Fibroblast of lung (primary cell): Measurements from ENCODE around the gene ZNF41. TPM values are rescaled to one million over a fixed set of nuclear protein-coding genes. Genes with fewer than 3 reads are reported as not detected.

Experiments used
- DNase-seq, 2 donors: peaks; one replicate each; pipeline versions ENCODE4 v3.0.0 to v3.0.0-alpha.2; 2010; ENCODE audit warnings: low read depth in 2 of 2
- H2AFZ ChIP-seq: 2 replicates; pipeline ENCODE4 v1.5.1; 2012; ENCODE audit warnings: low read length, control low read depth, inconsistent platforms
- H3K27ac ChIP-seq: 2 replicates; pipeline ENCODE4 v1.5.1; 2011; ENCODE audit warnings: low read length, control low read depth; ENCODE audit not compliant: insufficient read depth
- H3K27me3 ChIP-seq: 2 replicates; pipeline ENCODE4 v1.5.1; 2011; ENCODE audit warnings: mild to moderate bottlenecking, low read length; ENCODE audit not compliant: control insufficient read depth, insufficient read depth
- H3K36me3 ChIP-seq: 2 replicates; pipeline ENCODE4 v1.5.1; 2011; ENCODE audit warnings: low read length; ENCODE audit not compliant: control insufficient read depth, insufficient read depth
- H3K4me1 ChIP-seq: 2 replicates; pipeline ENCODE4 v1.5.1; 2011; ENCODE audit warnings: low read length; ENCODE audit not compliant: control insufficient read depth, insufficient read depth; ENCODE audit errors: extremely low read depth
- H3K4me2 ChIP-seq: 2 replicates; pipeline ENCODE4 v1.5.1; 2011; ENCODE audit warnings: low read length, control low read depth; ENCODE audit not compliant: insufficient read depth; ENCODE audit errors: extremely low read depth
- H3K4me3 ChIP-seq, 4 experiments: fragments of 200-600 bp in 1 of 4; sonication (generic) in 1 of 4; replicated peaks in 1 of 4; 2 replicates each; pipeline ENCODE4 v1.5.1; 2011 to 2016; ENCODE audit warnings: low read length in 4 of 4, low read depth in 3 of 4, mild to moderate bottlenecking in 3 of 4, control low read depth in 2 of 4, inconsistent platforms in 1 of 4, mixed read lengths in 1 of 4; ENCODE audit not compliant: insufficient read depth in 1 of 4; ENCODE audit errors: control extremely low read depth in 1 of 4
- H3K79me2 ChIP-seq: 2 replicates; pipeline ENCODE4 v1.5.1; 2012; ENCODE audit warnings: mild to moderate bottlenecking, low read length, inconsistent platforms; ENCODE audit not compliant: control insufficient read depth, insufficient read depth
- H3K9ac ChIP-seq: 2 replicates; pipeline ENCODE4 v1.5.1; 2011; ENCODE audit warnings: mild to moderate bottlenecking, low read length, control low read depth; ENCODE audit not compliant: insufficient read depth
- H3K9me3 ChIP-seq: 2 replicates; pipeline ENCODE4 v1.5.1; 2012; ENCODE audit warnings: low read depth, low read length; ENCODE audit not compliant: control insufficient read depth, insufficient read depth
- H4K20me1 ChIP-seq: 2 replicates; pipeline ENCODE4 v1.5.1; 2011; ENCODE audit warnings: low read length; ENCODE audit not compliant: control insufficient read depth, insufficient read depth; ENCODE audit errors: extremely low read depth
- CTCF ChIP-seq, 2 donors: IDR thresholded peaks in 1 of 2; conservative IDR thresholded peaks in 1 of 2; 1 replicate in 1 of 2; 2 replicates in 1 of 2; pipeline ENCODE4 v1.5.1; 2011 to 2012; ENCODE audit warnings: low read length in 2 of 2, control low read depth in 1 of 2, inconsistent platforms in 1 of 2, low read depth in 1 of 2, mild to moderate bottlenecking in 1 of 2
- EZH2 ChIP-seq: IDR thresholded peaks from 2 replicates; pipeline ENCODE4 v1.5.1; 2012; ENCODE audit warnings: low read length, control low read depth, mild to moderate bottlenecking; ENCODE audit errors: missing control alignments
- polyA plus RNA-seq, 2 donors: library from polyadenylated mRNA; depleted of rRNA in 1 of 2; stranded (reverse) in 1 of 2; unstranded in 1 of 2; fragments of >200 nt; gene quantifications; 2 replicates each; pipeline ENCODE4 v1.2.1, GENCODE V29; 2011 to 2012; ENCODE audit warnings: missing spikeins in 1 of 2
- total RNA-seq: library from RNA; depleted of rRNA; stranded (reverse); fragments of >200 nt; gene quantifications from 2 replicates; pipeline ENCODE4 v1.2.1, GENCODE V29; 2014

ZNF41 gene
- total and polyA plus RNA-seq, 2 donors (not counting 1 experiment from before 2014, with no cell fraction given), result 5.3 to 6.6 TPM

DNA sequence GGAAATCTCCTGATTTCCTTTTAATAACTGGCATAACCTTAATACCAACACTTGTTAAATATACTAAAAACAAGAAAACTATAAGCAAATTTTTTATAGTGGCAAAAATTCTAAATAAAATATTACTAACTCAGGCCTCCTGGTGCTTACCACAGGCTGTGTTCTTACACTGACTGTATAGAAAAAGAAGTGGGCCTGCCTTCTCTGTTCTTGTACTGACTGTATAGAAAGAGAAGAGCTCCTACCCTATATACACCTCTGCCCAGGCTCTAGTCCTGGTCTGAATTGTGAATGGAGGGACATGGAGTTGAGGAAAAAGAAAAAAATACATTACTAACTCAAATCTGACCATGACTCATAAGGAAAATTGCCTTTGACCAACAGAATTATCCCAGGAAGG, 7.5 kb downstream of the ZNF41 start:
- H3K4me2 ChIP-seq, result no peak overlapping the region
- no peak overlapping the region for H3K27ac ChIP-seq
- TF ChIP-seq CTCF (conservative IDR thresholded peaks at IDR 0.05 in 1 of 2, IDR thresholded peaks at IDR 0.05 in 1 of 2; ENCODE audit: low read depth in 1 of 2, low read length in 2 of 2), result no peak
- no peak for TF ChIP-seq EZH2
- DNase-seq, result no peak
- H2AFZ ChIP-seq, result no peak overlapping the region
- no peaks in the 10 kb centered on the region for H3K27me3 ChIP-seq
- no peak overlapping the region for H3K4me3 ChIP-seq
- H4K20me1 ChIP-seq, result no peaks in the 10 kb centered on the region
- H3K36me3 ChIP-seq, result no peaks in the 10 kb centered on the region
- no peaks in the 10 kb centered on the region for H3K79me2 ChIP-seq
- no peak overlapping the region for H3K9ac ChIP-seq
- no peaks in the 10 kb centered on the region for H3K9me3 ChIP-seq
- no peaks in the 10 kb centered on the region for H3K4me1 ChIP-seq

GRCh38 chrX:47467106-47467505, 15.9 kb downstream of the ZNF41 start:
- H4K20me1 ChIP-seq, result no peaks in the 10 kb centered on the region
- no peaks in the 10 kb centered on the region for H3K36me3 ChIP-seq
- no peaks in the 10 kb centered on the region for H3K9me3 ChIP-seq
- H3K27me3 ChIP-seq, result no peaks in the 10 kb centered on the region
- no peak overlapping the region for H3K27ac ChIP-seq
- TF ChIP-seq EZH2 (no peak), CTCF (conservative IDR thresholded peaks at IDR 0.05 in 1 of 2, IDR thresholded peaks at IDR 0.05 in 1 of 2; ENCODE audit: low read depth in 1 of 2, low read length in 2 of 2) (no peak)
- no peak overlapping the region for H2AFZ ChIP-seq
- H3K4me1 ChIP-seq, result no peaks in the 10 kb centered on the region
- H3K4me3 ChIP-seq, result no peak overlapping the region
- no peaks in the 10 kb centered on the region for H3K79me2 ChIP-seq
- no peak overlapping the region for H3K4me2 ChIP-seq
- H3K9ac ChIP-seq, result no peak overlapping the region
- DNase-seq, result no peak

GRCh38 chrX:47460561-47460960, 22.5 kb downstream of the ZNF41 start:
- Histone ChIP-seq H3K4me1 (no peaks in the 10 kb centered on the region), H3K4me2 (no peak overlapping the region), H3K4me3 (no peak overlapping the region), H3K9ac (no peak overlapping the region), H3K79me2 (no peaks in the 10 kb centered on the region), H2AFZ (no peak overlapping the region), H3K27ac (no peak overlapping the region), H4K20me1 (no peaks in the 10 kb centered on the region), H3K9me3 (no peaks in the 10 kb centered on the region), H3K36me3 (no peaks in the 10 kb centered on the region), H3K27me3 (no peaks in the 10 kb centered on the region)
- TF ChIP-seq EZH2, result no peak
- TF ChIP-seq CTCF (conservative IDR thresholded peaks at IDR 0.05 in 1 of 2, IDR thresholded peaks at IDR 0.05 in 1 of 2; ENCODE audit: low read depth in 1 of 2, low read length in 2 of 2), result no peak
- no peak for DNase-seq
